GM12878 (cell line): ENCODE results near the gene MAGI1. TPM values are rescaled to one million over a fixed set of nuclear protein-coding genes. Genes with fewer than 3 reads are reported as not detected.

Experiments
- ATAC-seq: fragments of 200-7000 bp; cut with Tn5 transposase; 3 replicates; pipeline ENCODE4 v1.9.1; 2020; ENCODE audit warnings: mild to moderate bottlenecking, moderate library complexity
- BruUV-seq: library from RNA; stranded (reverse); fragments of 400-500 nt; replicated peaks from 2 replicates; lab custom pipeline; 2021; lab: Mats Ljungman, UMichigan
- CTCF ChIA-PET: fragments of 300-600 bp; sonication (Branson Sonifier 250); formaldehyde crosslinking; extraction: SDS; loops from one replicate; lab custom pipeline; 2021; ENCODE audit warnings: inconsistent platforms; lab: Yijun Ruan, JAX
- POLR2A ChIA-PET: fragments of 350-600 bp; formaldehyde crosslinking; extraction: SDS; loops from one replicate; lab custom pipeline; 2021; ENCODE audit warnings: inconsistent platforms; lab: Charles Lee
- RAD21 ChIA-PET: fragments of 300-600 bp; sonication (Branson Sonifier 250); formaldehyde crosslinking; loops from one replicate; lab custom pipeline; 2023; ENCODE audit warnings: antibody characterized with exemption; ENCODE audit not compliant: unreplicated experiment; lab: Charles Lee
- SMC1A ChIA-PET: fragments of 300-600 bp; sonication (Branson Sonifier 250); formaldehyde crosslinking; loops from one replicate; lab custom pipeline; 2023; ENCODE audit not compliant: unreplicated experiment, uncharacterized antibody; lab: Charles Lee
- DNase-seq: peaks from one replicate; pipeline ENCODE4 v3.0.0-alpha.2; 2011; ENCODE audit warnings: low read depth, low spot score
- FAIRE-seq: peaks from 3 replicates; lab custom pipeline; 2011; peaks lifted over from hg19 to GRCh38; lab: Jason Lieb, UNC
- H2AFZ ChIP-seq: 2 replicates; pipeline ENCODE4 v1.6.0; 2011; ENCODE audit warnings: low read depth, low read length, control low read depth; ENCODE audit not compliant: control insufficient read depth
- H3K27ac ChIP-seq: 2 replicates; pipeline ENCODE4 v1.5.1; 2011; ENCODE audit warnings: control low read depth; ENCODE audit not compliant: control insufficient read depth, insufficient read depth
- H3K27me3 ChIP-seq, 2 experiments: replicated peaks in 1 of 2; 2 replicates each; pipeline versions ENCODE4 v1.6.0 to v1.6.1; 2011; ENCODE audit warnings: low read length in 1 of 2; ENCODE audit not compliant: control insufficient read depth in 2 of 2, insufficient read depth in 2 of 2
- H3K36me3 ChIP-seq, 2 experiments: 2 replicates each; pipeline ENCODE4 v1.5.1; 2011; ENCODE audit warnings: low read length in 1 of 2; ENCODE audit not compliant: control insufficient read depth in 2 of 2, insufficient read depth in 2 of 2
- H3K4me1 ChIP-seq: 2 replicates; pipeline ENCODE4 v1.6.1; 2011; ENCODE audit warnings: mild to moderate bottlenecking, low read length, moderate library complexity, mixed read lengths; ENCODE audit not compliant: control insufficient read depth, insufficient read depth
- H3K4me2 ChIP-seq: 2 replicates; pipeline ENCODE4 v1.6.0; 2011; ENCODE audit warnings: control low read depth; ENCODE audit not compliant: control insufficient read depth, insufficient read depth
- H3K4me3 ChIP-seq: fragments of 200-600 bp; sonication (generic); 2 replicates; pipeline ENCODE4 v1.5.1; 2016
- H3K79me2 ChIP-seq: 2 replicates; pipeline ENCODE4 v1.6.0; 2011; ENCODE audit warnings: low read length; ENCODE audit not compliant: control insufficient read depth, insufficient read depth
- H3K9ac ChIP-seq: 2 replicates; pipeline ENCODE4 v1.8.0; 2011; ENCODE audit warnings: low read length, control low read depth, mixed read lengths; ENCODE audit not compliant: control insufficient read depth, insufficient read depth
- H3K9me3 ChIP-seq: replicated peaks from 3 replicates; pipeline ENCODE4 v1.5.1; 2011; ENCODE audit warnings: mild to moderate bottlenecking, low read length; ENCODE audit not compliant: control insufficient read depth, insufficient read depth
- H4K20me1 ChIP-seq: 2 replicates; pipeline ENCODE4 v1.6.0; 2011; ENCODE audit not compliant: control insufficient read depth, insufficient read depth
- BACH1 ChIP-seq: fragments of 450-650 bp; IDR thresholded peaks from 2 replicates; pipeline ENCODE4 v1.6.1; 2017; ENCODE audit warnings: mild to moderate bottlenecking, borderline replicate concordance
- BHLHE40 ChIP-seq, 2 experiments: fragments of 450-650 bp in 1 of 2; IDR thresholded peaks; 2 replicates each; pipeline ENCODE4 v1.6.1; 2011 to 2017; ENCODE audit warnings: low read depth in 2 of 2, borderline replicate concordance in 1 of 2, improper control_type of control experiment in 1 of 2, low read length in 1 of 2, mild to moderate bottlenecking in 1 of 2
- HSF1 ChIP-seq: fragments of 150-350 bp; IDR thresholded peaks from 2 replicates; pipeline ENCODE4 v1.6.1; 2014; ENCODE audit warnings: mild to moderate bottlenecking, low read depth, low read length
- MEF2B ChIP-seq: fragments of 450-650 bp; IDR thresholded peaks from 2 replicates; pipeline ENCODE4 v1.6.1; 2018; ENCODE audit warnings: mild to moderate bottlenecking, moderate library complexity; ENCODE audit not compliant: partially characterized antibody, poor library complexity, severe bottlenecking
- MYB ChIP-seq: fragments of 150-350 bp; IDR thresholded peaks from 2 replicates; pipeline ENCODE4 v1.6.1; 2014; ENCODE audit warnings: mild to moderate bottlenecking, low read depth, low read length, borderline replicate concordance
- NBN ChIP-seq: fragments of 450-650 bp; IDR thresholded peaks from 2 replicates; pipeline ENCODE4 v1.6.1; 2016
- POLR2A ChIP-seq: IDR thresholded peaks from 2 replicates; pipeline ENCODE4 v1.6.1; 2011; ENCODE audit warnings: low read depth, mild to moderate bottlenecking, low read length
- POLR2AphosphoS2 ChIP-seq: IDR thresholded peaks from 2 replicates; pipeline ENCODE4 v1.6.1; 2011; ENCODE audit warnings: low read depth, mild to moderate bottlenecking, low read length, improper control_type of control experiment, moderate library complexity
- PRDM15 ChIP-seq: fragments of 450-650 bp; formaldehyde crosslinking; IDR thresholded peaks from 2 replicates; pipeline ENCODE4 v1.4.0; 2020; ENCODE audit warnings: mild to moderate bottlenecking, moderate library complexity
- RAD21 ChIP-seq: IDR thresholded peaks from 2 replicates; pipeline ENCODE4 v1.6.1; 2011; ENCODE audit warnings: mild to moderate bottlenecking, low read depth, low read length, moderate library complexity; ENCODE audit not compliant: insufficient read depth
- RUNX3 ChIP-seq: IDR thresholded peaks from 2 replicates; pipeline ENCODE4 v1.6.1; 2012; ENCODE audit warnings: low read length, inconsistent platforms
- SKIL ChIP-seq: fragments of 450-650 bp; IDR thresholded peaks from 2 replicates; pipeline ENCODE4 v1.6.1; 2017; ENCODE audit warnings: mild to moderate bottlenecking, low read depth, inconsistent platforms; ENCODE audit not compliant: poor library complexity, severe bottlenecking
- SP1 ChIP-seq: IDR thresholded peaks from one replicate; pipeline ENCODE4 v1.6.1; 2011; ENCODE audit warnings: low read depth, low read length
- SRF ChIP-seq, 2 experiments: IDR thresholded peaks; 2 replicates each; pipeline ENCODE4 v1.6.1; 2011; ENCODE audit warnings: low read depth in 2 of 2, low read length in 2 of 2, mild to moderate bottlenecking in 1 of 2, moderate library complexity in 1 of 2
- STAT3 ChIP-seq: IDR thresholded peaks from 2 replicates; pipeline ENCODE4 v1.6.1; 2011; ENCODE audit warnings: low read depth, low read length, improper control_type of control experiment
- SUPT20H ChIP-seq: IDR thresholded peaks from 2 replicates; pipeline ENCODE4 v1.6.1; 2011; ENCODE audit warnings: low read depth, mild to moderate bottlenecking, low read length, moderate library complexity, borderline replicate concordance; ENCODE audit not compliant: control insufficient read depth
- TARDBP ChIP-seq: IDR thresholded peaks from 2 replicates; pipeline ENCODE4 v1.6.1; 2016; ENCODE audit warnings: borderline replicate concordance
- WRNIP1 ChIP-seq: IDR thresholded peaks from 2 replicates; pipeline ENCODE4 v1.6.1; 2011; ENCODE audit warnings: low read depth, low read length, improper control_type of control experiment, borderline replicate concordance
- YBX1 ChIP-seq: fragments of 450-650 bp; IDR thresholded peaks from 2 replicates; pipeline ENCODE4 v1.6.1; 2016; ENCODE audit warnings: antibody characterized with exemption
- ZNF622 ChIP-seq: fragments of 450-650 bp; IDR thresholded peaks from 2 replicates; pipeline ENCODE4 v1.6.1; 2017; ENCODE audit warnings: mild to moderate bottlenecking, inconsistent platforms
- WGBS: methylation state at CpG from one replicate; pipeline ENCODE4 v1.1.6; 2016; ENCODE audit warnings: low lambda C conversion rate; ENCODE audit not compliant: insufficient replicate concordance, insufficient coverage; ENCODE audit errors: missing lambda C conversion rate; 5-methylcytosine and 5-hydroxymethylcytosine counted together
- in situ Hi-C: fragments of 300-500 bp; cut with MboI; formaldehyde crosslinking; loops from 9 replicates; pipeline ENCODE4 v1.14.3; 2018; ENCODE audit warnings: mixed read lengths
- intact Hi-C: fragments of 100-400 bp; cut with micrococcal nuclease; formaldehyde crosslinking; loops from one replicate; pipeline ENCODE4 v1.14.2; 2022; ENCODE audit not compliant: unreplicated experiment
- polyA plus RNA-seq, 11 experiments: library from polyadenylated mRNA; depleted of rRNA in 4 of 11; unstranded in 6 of 11; stranded (reverse) in 5 of 11; fragments of >200 nt; fragmentation: Nextera tagmentation in 4 of 11; fragmentation: Illumina TruSeq in 1 of 11; extraction: Ambion mirVana in 4 of 11; extraction: Trizol in 1 of 11; gene quantifications; 1 replicate in 1 of 11; 2 replicates in 10 of 11; pipeline versions ENCODE4 v1.2.1 to v1.2.3, GENCODE V29; 2011 to 2016; ENCODE audit warnings: inconsistent platforms in 2 of 11, missing spikeins in 2 of 11, low read depth in 1 of 11
- total RNA-seq, 4 experiments: library from RNA; depleted of rRNA in 3 of 4; stranded (reverse); fragments of >200 nt in 3 of 4; fragmentation: Illumina TruSeq in 1 of 4; extraction: Trizol in 1 of 4; gene quantifications; 2 replicates each; pipeline versions ENCODE4 v1.2.1 to v1.2.3, GENCODE V29; 2013 to 2021

The MAGI1 gene
- total and polyA plus RNA-seq, 10 of the 15 experiments (the other 5 are each of a cell fraction or from before 2014, with no cell fraction given), result 0.02 to 3.3 (median 0.29) TPM; not detected in 1

GRCh38 chr3:65564483-65564882 is 474.2 kb downstream of the MAGI1 start:
- BruUV-seq, result no TSS peak
- Histone ChIP-seq H3K27ac (no peak overlapping the region), H3K36me3 (no peaks in the 10 kb centered on the region), H3K27me3 (no peaks in the 10 kb centered on the region), H3K9me3 (no peaks in the 10 kb centered on the region), H3K79me2 (no peaks in the 10 kb centered on the region), H3K9ac (no peak overlapping the region), H3K4me2 (no peak overlapping the region), H4K20me1 (no peaks in the 10 kb centered on the region), H2AFZ (no peak overlapping the region), H3K4me3 (no peak overlapping the region), H3K4me1 (no peaks in the 10 kb centered on the region)
- intact Hi-C loops (no loop called here), in situ Hi-C loops (no loop called here)
- ChIA-PET CTCF (no interaction called here), SMC1A (no interaction called here), RAD21 (no interaction called here), POLR2A (no interaction called here)
- ATAC-seq (no peak), DNase-seq (no peak), FAIRE-seq (no peak)
- WGBS, result 68% methylated on average over 3 of the region's 3 CpGs
- TF ChIP-seq WRNIP1, result no peak
- no peak for TF ChIP-seq PRDM15 (CRISPR knock-in tag)
- no peak for TF ChIP-seq RUNX3
- no peak for TF ChIP-seq SP1
- TF ChIP-seq YBX1, result no peak
- no peak for TF ChIP-seq POLR2AphosphoS2
- TF ChIP-seq NBN, result no peak
- no peak for TF ChIP-seq RAD21
- no peak for TF ChIP-seq HSF1
- no peak for TF ChIP-seq BHLHE40 (IDR thresholded peaks at IDR 0.05; ENCODE audit: borderline replicate concordance in 1 of 2, low read depth in 2 of 2, low read length in 1 of 2)
- no peak for TF ChIP-seq BACH1
- no peak for TF ChIP-seq MYB
- no peak for TF ChIP-seq MEF2B
- TF ChIP-seq STAT3, result no peak
- TF ChIP-seq POLR2A, result no peak
- TF ChIP-seq SUPT20H, result no peak
- no peak for TF ChIP-seq TARDBP
- no peak for TF ChIP-seq SKIL
- no peak for TF ChIP-seq ZNF622
- no peak for TF ChIP-seq SRF (IDR thresholded peaks at IDR 0.05; ENCODE audit: low read depth in 2 of 2, low read length in 2 of 2)
